ENCODE results near the gene DDC. TPM values are rescaled to one million over a fixed set of nuclear protein-coding genes. Genes with fewer than 3 reads are reported as not detected.

Gene DDC
- total and polyA plus RNA-seq, 2 donors (not counting 1 experiment from before 2014, with no cell fraction given), result not detected

DNA sequence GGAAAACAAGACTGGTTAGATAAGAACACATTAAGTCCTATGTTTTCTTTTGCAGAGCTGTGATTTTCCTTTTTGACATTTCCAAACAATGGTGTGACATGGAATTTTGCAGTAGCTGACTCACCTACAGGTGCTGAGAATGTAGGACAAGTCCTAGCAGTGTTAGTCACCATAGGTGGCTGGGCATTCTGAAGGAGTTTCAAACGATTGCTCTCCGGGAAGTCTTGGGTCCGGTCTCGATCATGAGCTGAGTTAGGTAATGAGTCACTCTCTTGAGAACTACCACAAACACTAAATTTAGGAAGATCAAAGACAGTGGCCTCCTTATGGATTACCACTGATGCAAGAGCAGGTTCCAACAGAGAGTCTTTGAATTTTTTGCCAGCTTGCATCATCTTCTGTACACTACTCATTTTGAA is 118.7 kb downstream of the DDC start:
- POLR2A ChIA-PET, result no interaction called here
- Histone ChIP-seq H3K4me2 (replicated peaks; ENCODE audit: low read depth, low read length, poor library complexity, severe bottlenecking) (no peak overlapping the region), H3K9me3 (ENCODE audit: control extremely low read depth in 1 of 3, control insufficient read depth in 2 of 3, insufficient read depth in 1 of 3, low read length in 2 of 3) (no peaks in the 10 kb centered on the region), H3K36me3 (replicated peaks in 1 of 2; ENCODE audit: control extremely low read depth in 1 of 2, control insufficient read depth in 1 of 2, extremely low read depth in 1 of 2, insufficient read depth in 2 of 2, low read length in 1 of 2) (peaks cover 0 to 23% of the 10 kb centered on the region in 2 experiments), H3K9ac (ENCODE audit: low read length) (no peak overlapping the region), H3K79me2 (ENCODE audit: control insufficient read depth, insufficient read depth, low read length) (peaks cover 17% of the 10 kb centered on the region), H3K27me3 (replicated peaks in 1 of 4; ENCODE audit: control extremely low read depth in 1 of 4, control insufficient read depth in 3 of 4, insufficient read depth in 4 of 4, low read length in 3 of 4) (no peaks in the 10 kb centered on the region), H4K20me1 (ENCODE audit: control insufficient read depth, insufficient read depth, low read length, poor library complexity, severe bottlenecking) (no peaks in the 10 kb centered on the region), H3K27ac (ENCODE audit: low read length in 2 of 2) (no peak overlapping the region), H3K4me3 (ENCODE audit: control extremely low read depth in 1 of 5, extremely low read depth in 1 of 5, insufficient read depth in 1 of 5, low read depth in 2 of 5, low read length in 4 of 5) (no peak overlapping the region), H2AFZ (ENCODE audit: insufficient read depth, low read depth, low read length, poor library complexity, severe bottlenecking) (no peak overlapping the region), H3K4me1 (ENCODE audit: control insufficient read depth in 2 of 2, insufficient read depth in 2 of 2, low read length in 2 of 2) (peaks cover 17 to 19% of the 10 kb centered on the region in 2 donors)
- DNase-seq, result no peak
- no peaks in the 10 kb centered on the region for H3K27me3 Mint-ChIP-seq
- TF ChIP-seq, protein P1, sequence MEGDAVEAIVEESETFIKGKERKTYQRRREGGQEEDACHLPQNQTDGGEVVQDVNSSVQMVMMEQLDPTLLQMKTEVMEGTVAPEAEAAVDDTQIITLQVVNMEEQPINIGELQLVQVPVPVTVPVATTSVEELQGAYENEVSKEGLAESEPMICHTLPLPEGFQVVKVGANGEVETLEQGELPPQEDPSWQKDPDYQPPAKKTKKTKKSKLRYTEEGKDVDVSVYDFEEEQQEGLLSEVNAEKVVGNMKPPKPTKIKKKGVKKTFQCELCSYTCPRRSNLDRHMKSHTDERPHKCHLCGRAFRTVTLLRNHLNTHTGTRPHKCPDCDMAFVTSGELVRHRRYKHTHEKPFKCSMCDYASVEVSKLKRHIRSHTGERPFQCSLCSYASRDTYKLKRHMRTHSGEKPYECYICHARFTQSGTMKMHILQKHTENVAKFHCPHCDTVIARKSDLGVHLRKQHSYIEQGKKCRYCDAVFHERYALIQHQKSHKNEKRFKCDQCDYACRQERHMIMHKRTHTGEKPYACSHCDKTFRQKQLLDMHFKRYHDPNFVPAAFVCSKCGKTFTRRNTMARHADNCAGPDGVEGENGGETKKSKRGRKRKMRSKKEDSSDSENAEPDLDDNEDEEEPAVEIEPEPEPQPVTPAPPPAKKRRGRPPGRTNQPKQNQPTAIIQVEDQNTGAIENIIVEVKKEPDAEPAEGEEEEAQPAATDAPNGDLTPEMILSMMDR (IDR thresholded peaks at IDR 0.05), result no peak
- no peak for TF ChIP-seq EZH2 (IDR thresholded peaks at IDR 0.05; ENCODE audit: borderline replicate concordance, insufficient read depth, low read depth, low read length, poor library complexity, severe bottlenecking)
- no peak overlapping the region for H3K27ac Mint-ChIP-seq
- peaks cover 25% of the 10 kb centered on the region for H3K4me1 Mint-ChIP-seq
- intact Hi-C loops (cut with micrococcal nuclease), result no loop called here
- CTCF ChIA-PET, result interaction anchor here (1.2 to 2.3 kb wide), 2 partner anchors 241 to 304 kb away, joined by 4 to 9 read pairs; no protein-coding TSS in a partner anchor
- 83% methylated on average over 2 of the region's 4 CpGs for WGBS (ENCODE audit: insufficient coverage)
- H3K4me3 Mint-ChIP-seq, result no peak overlapping the region
- no peak for ATAC-seq (ENCODE audit: low read depth)
- no peaks in the 10 kb centered on the region for H3K9me3 Mint-ChIP-seq (ENCODE audit: insufficient read depth)

DNA sequence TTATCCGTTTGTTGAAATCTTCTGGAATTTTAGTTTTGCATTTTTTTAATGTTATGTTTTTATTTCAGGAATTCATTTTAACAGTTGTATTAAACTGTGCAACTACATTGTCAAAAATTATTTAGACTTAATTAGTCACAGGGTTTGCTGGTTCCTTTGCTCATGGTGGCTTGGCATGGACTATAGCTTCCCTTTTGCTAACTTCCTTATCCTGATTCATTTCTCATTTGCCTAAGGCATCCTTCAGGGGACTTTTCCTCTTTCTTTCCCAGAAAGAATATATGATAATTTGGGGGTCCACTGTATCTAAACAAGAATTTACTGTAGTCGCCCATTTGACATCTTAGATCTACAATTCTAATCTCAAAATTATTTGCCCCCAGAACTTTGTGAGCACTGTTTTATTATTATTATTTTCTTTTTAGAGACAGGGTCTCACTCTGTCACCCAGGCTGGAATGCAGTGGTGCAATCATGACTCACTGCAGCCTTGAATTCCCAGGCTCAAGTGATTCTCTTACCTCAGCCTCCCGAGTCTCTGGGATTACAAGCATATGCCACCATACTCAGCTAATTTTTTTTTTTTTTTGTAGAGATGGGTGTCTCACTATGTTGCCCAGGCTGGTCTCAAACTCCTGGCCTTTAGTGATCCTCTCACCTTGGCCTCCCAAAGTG is 128.9 kb downstream of the DDC start:
- WGBS (ENCODE audit: insufficient coverage), result no CpG with 5 or more reads among the region's 3 CpGs
- no peak overlapping the region for H2AFZ ChIP-seq (ENCODE audit: insufficient read depth, low read depth, low read length, poor library complexity, severe bottlenecking)
- no peak for TF ChIP-seq EZH2 (IDR thresholded peaks at IDR 0.05; ENCODE audit: borderline replicate concordance, insufficient read depth, low read depth, low read length, poor library complexity, severe bottlenecking)
- no peaks in the 10 kb centered on the region for H3K27me3 ChIP-seq (replicated peaks in 1 of 4; ENCODE audit: control extremely low read depth in 1 of 4, control insufficient read depth in 3 of 4, insufficient read depth in 4 of 4, low read length in 3 of 4)
- H3K9ac ChIP-seq (ENCODE audit: low read length), result no peak overlapping the region
- Mint-ChIP-seq H3K4me1 (no peaks in the 10 kb centered on the region), H3K27ac (no peak overlapping the region), H3K9me3 (ENCODE audit: insufficient read depth) (peaks cover 2% of the 10 kb centered on the region), H3K27me3 (no peaks in the 10 kb centered on the region), H3K4me3 (no peak overlapping the region)
- no peak overlapping the region for H3K4me2 ChIP-seq (replicated peaks; ENCODE audit: low read depth, low read length, poor library complexity, severe bottlenecking)
- ChIA-PET CTCF (interaction anchor here (2.3 kb wide), 1 partner anchor 231 kb away, joined by 10 read pairs; no protein-coding TSS in a partner anchor), POLR2A (no interaction called here)
- H3K27ac ChIP-seq (ENCODE audit: low read length in 2 of 2), result no peak overlapping the region
- no peaks in the 10 kb centered on the region for H4K20me1 ChIP-seq (ENCODE audit: control insufficient read depth, insufficient read depth, low read length, poor library complexity, severe bottlenecking)
- ATAC-seq (ENCODE audit: low read depth) (no peak), DNase-seq (no peak)
- no peaks in the 10 kb centered on the region for H3K9me3 ChIP-seq (ENCODE audit: control extremely low read depth in 1 of 3, control insufficient read depth in 2 of 3, insufficient read depth in 1 of 3, low read length in 2 of 3)
- intact Hi-C loops (cut with micrococcal nuclease), result no loop called here
- H3K4me1 ChIP-seq (ENCODE audit: control insufficient read depth in 2 of 2, insufficient read depth in 2 of 2, low read length in 2 of 2), result no peaks in the 10 kb centered on the region
- no peaks in the 10 kb centered on the region for H3K79me2 ChIP-seq (ENCODE audit: control insufficient read depth, insufficient read depth, low read length)
- H3K36me3 ChIP-seq (replicated peaks in 1 of 2; ENCODE audit: control extremely low read depth in 1 of 2, control insufficient read depth in 1 of 2, extremely low read depth in 1 of 2, insufficient read depth in 2 of 2, low read length in 1 of 2), result peaks cover 9 to 13% of the 10 kb centered on the region in 2 experiments
- no peak overlapping the region for H3K4me3 ChIP-seq (ENCODE audit: control extremely low read depth in 1 of 5, extremely low read depth in 1 of 5, insufficient read depth in 1 of 5, low read depth in 2 of 5, low read length in 4 of 5)
